ENCODE data around the gene SYCP2L.
"Not testable (repeated sequence)": the region's sequence is repeated elsewhere in the genome, so short reads cannot be mapped to it uniquely, and the experiment has no call there.

Gene SYCP2L

DNA sequence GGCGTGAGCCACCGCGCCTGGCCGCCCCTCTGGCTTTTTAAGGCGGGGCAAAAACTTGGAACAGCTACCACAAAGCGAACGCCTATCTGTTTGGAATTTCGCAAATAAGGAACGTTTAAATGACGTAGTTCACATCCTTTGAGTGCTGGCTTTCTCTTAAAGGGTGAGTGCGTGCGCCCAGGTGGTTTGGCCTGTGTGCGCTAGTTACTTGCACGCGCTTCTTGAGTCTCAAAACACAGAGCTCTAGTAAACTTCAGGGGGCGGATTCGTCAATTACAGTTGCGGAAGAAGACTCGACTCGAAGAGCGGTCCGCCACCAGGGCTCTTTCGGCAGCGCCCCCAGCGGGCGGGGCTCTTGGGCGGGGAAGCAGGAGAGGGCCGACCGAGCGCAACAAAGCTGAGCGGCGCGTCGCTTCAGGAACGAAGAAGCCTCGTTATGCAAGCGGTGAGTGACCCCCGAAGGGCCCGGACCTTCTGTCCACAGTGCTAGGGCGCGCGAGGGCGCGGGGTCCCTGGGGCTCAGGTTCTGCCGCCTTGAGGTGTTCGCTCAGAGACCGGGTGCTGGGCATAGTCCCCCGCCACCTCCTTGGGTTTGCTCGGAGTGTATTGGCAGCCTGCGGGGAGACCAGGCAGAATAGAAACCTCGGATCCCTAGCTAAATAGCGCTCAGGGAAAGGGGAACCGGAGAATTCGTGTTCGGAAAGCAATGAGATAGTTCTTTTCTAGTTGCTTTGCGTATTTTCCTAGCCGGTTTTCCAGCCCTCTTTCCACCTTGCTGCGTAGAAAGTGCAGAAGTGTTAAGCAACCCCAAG is at the start of gene SYCP2L:
SYCP2L (plus strand) TSS at position 362 of the 812 bp plus-strand sequence; CDS start at position 437, 75 bp downstream.
- DNase-seq (ENCODE audit: low read depth, low spot score) = no peak

DNA sequence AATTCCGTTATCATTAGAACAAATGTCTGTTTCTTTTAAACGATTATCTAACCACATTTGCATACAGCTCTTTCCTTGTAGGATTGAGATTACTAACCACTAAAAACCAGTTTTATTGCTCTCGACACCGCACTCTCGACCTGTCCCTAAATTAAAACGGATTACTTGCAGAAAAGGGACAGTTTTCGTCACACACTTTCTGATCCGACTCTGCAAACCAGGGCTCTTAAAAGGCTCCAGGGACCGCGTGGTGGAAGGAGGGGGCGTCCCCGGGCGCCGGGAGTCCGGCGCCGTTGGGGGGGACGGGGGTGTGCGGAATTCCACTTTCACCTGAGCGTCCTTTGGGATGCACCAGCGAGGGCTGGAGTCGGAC is 49.2 kb upstream of the SYCP2L start:
- DNase-seq (ENCODE audit: low read depth, low spot score) = no peak

DNA sequence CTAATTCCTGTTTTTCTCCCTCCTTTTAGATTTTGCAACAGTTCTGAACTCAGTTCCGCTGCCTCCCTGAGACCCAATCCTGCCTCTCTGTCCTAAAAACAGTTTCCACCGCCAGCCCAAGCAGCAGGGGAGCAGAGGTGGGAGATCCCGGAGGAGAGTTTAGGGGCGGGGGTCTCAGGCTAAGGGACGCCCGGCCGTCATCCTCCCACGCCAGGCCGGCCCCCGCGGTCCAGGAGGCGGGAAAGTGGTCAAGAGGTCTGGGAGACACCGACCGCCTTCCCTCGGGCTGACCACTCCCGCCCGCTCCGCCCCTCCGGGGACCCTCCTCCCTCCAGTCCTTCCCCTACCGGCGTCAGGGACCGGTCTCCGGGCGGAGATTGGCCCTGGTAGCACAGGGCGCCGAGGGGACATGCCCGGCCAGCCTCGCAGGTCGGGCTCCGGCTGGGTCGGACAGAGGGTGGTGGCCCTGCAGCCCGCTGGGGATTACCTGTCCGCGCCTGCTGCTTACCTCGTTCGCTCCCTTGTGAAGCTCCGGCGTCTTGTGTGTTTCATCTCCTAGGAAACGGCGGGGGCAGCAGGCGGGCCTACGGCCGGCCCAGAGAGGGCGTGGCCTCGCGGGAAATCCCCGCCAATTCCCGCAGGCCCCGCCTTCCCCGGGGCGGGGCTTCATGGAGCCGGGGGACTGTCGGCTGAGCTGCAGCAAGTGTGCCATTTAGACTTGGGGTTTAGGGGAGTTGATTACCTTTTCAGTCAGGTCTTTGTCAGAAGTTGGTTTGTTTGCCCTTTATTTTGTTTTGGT is 48.7 kb upstream of the SYCP2L start, which contains the start of gene MAK:
MAK (minus strand) TSS at position 545 of the 799 bp plus-strand sequence. CDS start 7,891 bp downstream, outside the sequence.
- DNase-seq (ENCODE audit: low read depth, low spot score) = peak; percentile 74

DNA sequence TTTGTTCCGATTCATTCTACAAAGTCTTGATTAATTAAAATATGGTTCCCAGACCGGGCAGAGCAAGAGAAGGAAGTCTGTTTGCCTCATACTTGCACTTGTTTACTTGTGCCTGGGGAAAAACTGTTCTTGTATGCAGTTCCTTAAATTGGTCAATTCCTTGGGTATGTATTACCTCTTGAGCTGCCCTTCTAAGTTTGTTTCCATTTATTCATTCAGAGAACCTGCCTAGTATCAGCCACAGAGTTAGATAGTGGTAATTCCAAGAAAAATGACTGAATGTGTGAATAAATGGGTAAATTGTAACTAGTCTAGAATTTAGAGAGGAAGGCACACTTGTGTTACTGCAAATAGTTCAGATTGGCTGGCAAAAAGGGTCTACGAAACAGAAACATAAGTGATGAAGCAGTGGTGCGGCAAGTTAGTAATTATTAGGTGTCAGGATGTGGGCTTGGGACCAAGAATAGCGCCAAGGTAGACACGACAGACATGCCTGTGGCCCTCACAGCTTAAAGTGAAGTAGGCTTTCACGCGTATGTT is 48.0 kb upstream of the SYCP2L start:
- no peak for DNase-seq (ENCODE audit: low read depth, low spot score)

DNA sequence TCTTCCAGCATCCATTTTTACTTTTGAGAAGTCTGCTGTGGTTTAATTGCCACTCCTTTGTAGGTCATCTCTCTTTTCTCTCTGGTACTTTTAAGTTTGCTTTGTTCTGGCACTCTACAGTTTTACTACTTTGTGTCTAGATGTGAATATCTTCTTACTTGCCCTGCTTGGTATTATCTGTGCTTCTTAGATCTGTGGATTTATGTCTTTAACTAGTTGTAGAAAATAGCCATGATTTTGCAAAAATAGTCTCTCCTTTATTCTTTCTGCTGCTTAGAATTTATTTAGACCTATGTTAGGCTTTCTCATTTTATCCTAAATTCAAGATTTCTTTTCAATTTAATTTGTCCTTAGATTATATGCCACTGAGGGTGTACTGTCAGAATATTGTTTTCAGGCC is 43.3 kb upstream of the SYCP2L start:
- DNase-seq (ENCODE audit: low read depth, low spot score) = no peak

DNA sequence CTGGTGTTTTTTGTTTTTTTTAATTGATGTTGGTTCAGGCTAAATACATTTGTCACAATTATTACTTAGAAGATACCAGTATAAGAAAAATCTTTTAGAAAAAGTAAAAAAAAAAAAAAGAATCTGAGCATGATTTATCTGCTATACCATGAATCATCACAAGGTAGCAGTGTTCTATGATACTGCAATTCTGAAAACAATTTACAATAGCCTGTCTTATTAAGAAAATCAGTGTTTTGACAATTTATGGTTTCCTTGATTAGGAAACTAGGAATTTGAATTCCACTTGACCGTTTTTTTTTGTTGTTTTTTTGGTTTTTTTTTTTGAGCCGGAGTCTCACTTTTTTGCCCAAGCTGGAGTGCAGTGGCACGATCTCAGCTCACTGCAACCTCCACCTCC is 39.2 kb upstream of the SYCP2L start:
- no peak for DNase-seq (ENCODE audit: low read depth, low spot score)

DNA sequence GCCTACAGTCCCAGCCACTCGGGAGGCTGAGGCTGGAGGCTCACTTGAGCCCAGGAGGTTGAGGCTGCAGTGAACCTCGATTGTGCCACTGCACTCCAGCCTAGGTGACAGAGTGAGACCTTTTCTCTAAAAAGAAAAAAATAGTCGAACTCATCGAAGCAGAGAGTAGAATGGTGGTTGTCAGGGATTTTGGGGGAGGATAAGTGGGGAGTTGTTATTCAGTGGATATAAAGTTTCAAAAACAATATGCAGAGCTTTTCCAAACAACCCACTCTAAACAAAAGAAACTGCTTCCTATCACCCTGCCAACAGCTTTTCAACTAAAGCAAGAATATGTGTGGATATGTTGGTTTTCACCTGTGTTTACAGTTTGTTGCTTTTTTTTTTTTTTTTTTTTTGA is 37.0 kb upstream of the SYCP2L start:
- DNase-seq (ENCODE audit: low read depth, low spot score) = no peak

DNA sequence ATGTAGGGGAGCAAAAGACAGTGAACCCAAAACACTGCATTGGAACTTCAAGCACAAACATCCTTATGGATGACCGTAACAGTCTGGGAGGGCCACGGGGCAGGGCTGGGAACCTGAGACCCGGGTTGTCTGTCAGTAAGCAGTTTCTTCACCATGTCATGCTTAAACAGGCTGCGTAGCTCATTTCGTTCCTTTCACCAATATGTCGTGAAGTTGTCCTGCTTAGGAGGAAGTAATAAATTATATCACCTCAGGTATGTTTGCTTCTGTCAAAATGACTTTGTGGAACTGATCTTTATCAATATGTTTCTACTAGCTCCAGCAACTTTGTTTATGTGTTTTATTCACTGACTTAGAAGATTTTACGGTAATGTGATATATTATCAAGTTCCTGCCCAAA is 36.1 kb upstream of the SYCP2L start:
- DNase-seq (ENCODE audit: low read depth, low spot score) = no peak

DNA sequence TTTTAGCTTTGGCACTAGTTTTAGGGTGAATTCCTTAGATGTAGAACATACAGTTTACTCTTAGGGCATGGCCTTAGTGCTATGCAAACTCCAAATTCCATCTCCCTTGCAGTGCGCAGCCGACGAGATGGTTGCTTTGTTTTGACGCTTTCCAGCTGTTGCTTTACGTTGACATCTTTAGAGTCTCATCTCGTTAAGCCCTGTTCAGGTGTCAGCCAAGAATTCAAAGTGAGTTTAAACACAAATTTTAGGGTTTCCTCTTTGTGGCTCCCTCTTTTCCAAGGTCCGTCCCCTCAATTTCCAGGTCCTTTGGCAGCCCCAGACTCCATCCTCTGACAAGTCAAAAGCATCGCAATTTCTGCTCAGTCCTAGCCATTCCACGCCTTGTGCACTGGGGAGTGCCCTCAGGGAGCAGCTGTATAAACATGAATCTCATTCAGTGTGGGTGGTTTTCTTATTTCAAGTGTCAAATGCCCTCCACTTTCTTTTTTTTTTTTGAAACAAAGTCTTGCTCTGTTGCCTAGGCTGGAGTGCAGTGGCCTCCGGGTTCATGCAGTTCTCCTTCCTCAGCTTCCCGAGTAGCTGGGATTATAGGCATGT is 34.4 kb upstream of the SYCP2L start:
- DNase-seq (ENCODE audit: low read depth, low spot score) = no peak

DNA sequence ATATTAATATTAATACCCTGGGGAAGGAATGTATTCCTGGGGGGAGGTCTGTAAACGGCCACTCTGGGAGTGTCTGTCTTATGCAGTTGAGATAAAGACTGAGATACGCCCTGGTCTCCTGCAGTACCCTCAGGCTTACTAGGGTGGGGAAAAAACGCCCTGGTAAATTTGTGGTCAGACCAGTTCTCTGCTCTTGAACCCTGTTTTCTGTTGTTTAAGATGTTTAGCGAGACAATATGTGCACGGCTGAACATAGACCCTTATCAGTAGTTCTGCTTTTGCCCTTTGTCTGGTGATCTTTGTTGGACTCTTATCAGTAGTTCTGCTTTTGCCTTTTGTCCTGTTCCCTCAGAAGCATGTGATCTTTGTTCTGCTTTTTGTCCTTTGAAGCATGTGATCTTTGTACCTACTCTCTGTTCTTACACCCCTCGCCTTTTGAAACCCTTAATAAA is 33.0 kb upstream of the SYCP2L start:
- not testable (repeated sequence) for DNase-seq (ENCODE audit: low read depth, low spot score)

DNA sequence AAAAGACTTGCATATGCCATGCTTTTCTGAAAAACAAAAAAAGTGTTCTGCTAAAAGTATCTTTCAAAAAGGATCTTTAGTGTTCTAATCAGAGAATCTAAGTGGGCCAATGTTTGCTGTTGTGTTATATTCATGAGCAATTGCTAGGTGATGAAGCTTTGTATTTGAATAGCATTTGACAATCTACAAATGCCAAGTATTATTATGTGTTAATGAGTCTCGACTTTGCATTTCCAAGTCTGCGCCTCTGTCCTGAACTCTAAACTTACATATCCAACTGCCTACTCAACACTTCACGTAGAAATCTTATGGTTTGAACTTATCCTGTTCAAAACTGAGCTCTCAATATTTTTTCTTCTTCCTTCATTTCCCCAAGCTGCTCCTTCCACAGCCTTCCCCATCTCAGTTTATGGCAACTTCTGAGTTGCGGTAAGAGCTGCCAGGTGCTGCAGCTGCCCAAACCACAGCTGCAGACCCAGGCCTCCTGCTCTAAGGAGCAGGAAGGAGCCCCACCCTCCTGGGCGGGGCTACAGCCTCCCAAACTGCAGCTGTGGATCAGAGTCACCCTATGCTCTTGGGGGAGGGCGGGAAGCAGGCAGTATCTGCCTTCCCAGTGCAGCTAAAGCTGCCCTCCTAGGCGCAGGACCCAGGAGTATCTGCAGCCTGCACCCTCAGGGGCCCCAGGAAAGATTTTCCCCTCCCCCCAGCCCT is 31.8 kb upstream of the SYCP2L start:
- no peak for DNase-seq (ENCODE audit: low read depth, low spot score)

DNA sequence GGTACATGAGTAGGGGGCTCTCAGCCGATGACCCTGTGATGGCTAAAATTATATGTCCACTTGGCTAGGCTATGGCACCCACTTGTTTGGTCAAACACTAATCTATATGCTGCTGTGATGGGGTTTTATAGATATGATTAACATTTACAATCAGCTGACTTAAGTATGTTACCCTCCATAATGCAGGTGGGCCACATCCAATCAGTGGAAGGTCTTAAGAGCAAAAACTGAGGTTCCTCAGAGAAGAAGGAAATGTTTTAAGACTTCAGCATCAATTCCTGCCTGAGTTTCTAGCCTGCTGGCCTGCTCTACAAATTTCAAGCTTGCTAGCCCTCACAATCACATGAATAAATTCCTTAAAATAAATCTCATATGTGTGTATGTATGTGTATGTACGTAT is 29.6 kb upstream of the SYCP2L start:
- DNase-seq (ENCODE audit: low read depth, low spot score) = no peak

DNA sequence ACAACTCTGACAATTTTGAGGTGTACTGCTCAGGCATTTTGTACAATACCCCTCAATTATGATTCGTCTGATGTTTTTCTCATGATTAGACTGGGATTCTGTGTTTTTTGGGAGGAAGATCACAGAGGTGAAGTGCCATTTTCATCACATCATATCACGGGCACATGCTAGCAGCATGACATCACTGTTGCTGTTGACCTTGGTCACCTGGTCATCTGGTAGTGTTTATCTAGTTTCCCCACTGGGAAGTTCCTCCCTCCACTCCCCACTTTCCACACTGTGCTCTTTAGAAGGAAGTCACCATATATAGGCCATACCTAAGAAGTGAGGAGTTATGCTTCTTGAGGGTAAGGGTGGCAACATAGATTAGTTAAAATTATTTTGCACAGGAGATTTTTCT is 25.8 kb upstream of the SYCP2L start:
- no peak for DNase-seq (ENCODE audit: low read depth, low spot score)

DNA sequence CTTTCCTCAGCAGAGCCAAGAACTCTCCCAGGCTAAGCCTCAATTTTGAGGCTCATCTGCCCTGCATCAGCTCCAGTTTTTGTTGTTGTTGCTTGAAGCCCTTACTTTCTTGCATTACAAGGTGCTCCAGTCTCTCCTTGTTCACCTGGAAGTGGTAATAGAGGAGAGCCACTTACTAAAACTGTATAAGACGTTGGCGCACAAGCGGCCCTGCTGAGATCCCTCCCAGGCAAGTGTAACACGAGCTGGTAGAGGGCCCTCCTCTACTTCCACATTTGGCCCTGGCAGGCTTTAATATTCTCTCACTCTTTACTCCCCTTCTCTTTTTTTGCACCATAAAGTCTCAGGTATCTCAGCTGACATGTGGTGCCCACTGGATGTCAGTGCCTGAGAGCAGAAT is 24.5 kb upstream of the SYCP2L start:
- no peak for DNase-seq (ENCODE audit: low read depth, low spot score)

DNA sequence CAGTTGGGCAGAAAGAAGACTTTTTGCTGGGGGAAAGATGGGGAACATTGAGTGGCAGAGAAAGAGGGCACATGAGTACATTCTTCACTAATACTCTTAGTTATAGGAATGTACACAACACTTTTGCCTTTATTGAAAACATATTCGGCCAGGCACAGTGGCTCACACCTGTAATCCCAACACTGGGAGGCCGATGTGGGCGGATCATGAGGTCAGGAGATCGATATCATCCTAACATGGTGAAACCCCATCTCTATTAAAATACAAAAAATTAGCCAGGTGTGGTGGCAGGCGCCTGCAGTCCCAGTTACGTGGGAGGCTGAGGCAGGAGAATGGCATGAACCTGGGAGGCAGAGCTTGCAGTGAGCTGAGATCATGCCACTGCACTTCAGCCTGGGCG is 23.8 kb upstream of the SYCP2L start:
- DNase-seq (ENCODE audit: low read depth, low spot score) = not testable (repeated sequence)

DNA sequence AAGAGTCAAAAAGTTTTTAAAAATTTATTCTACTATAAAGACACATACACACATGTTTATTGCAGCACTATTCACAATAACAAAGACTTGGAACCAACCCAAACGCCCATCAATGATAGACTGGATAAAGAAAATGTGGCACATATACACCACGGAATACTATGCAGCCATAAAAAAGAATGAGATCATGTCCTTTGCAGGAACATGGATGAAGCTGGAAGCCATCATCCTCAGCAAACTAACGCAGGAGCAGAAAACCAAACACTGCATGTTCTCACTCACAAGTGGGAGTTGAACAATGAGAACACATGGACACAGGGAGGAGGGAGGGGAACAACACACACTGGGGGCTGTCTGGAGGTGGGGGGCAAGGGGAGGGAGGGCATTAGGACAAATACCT is 20.1 kb upstream of the SYCP2L start:
- DNase-seq (ENCODE audit: low read depth, low spot score) = not testable (repeated sequence)

DNA sequence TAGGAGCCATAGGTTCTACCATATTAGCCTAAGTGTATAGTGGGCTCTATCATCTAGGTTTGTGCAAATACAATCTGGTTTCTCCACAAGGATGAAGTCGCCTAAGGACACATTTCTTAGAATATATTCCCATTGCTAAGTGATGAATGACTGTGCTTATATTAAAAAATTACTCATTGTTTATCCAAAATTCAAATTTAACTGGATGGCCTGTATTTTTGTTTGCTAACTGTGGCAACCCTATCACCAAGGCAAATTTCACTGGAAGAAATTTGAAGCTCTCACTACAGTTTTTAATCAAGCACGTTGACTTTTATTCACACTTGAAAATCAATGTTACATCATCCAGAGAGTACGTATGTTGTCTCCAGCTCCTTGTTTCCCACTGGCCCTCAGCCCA is 18.9 kb upstream of the SYCP2L start:
- no peak for DNase-seq (ENCODE audit: low read depth, low spot score)

DNA sequence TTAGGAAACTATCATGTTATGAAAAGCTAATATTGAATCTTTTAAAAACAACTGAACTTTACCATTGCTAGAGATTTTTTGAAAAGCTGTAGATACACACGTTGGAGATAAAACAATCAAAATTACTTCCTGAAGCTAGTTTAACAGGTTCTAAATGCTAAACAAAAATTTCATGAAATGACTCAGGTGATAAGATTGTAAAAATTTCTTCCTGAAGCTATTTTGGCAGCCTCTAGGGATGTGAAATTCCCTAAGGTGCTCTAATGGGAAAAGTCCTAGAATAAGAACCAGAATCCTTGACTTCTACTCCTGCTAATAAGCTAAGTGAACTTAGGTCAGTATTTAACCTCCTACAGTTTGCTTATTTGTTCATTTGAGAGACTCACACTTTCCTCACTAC is 13.5 kb upstream of the SYCP2L start:
- no peak for DNase-seq (ENCODE audit: low read depth, low spot score)

DNA sequence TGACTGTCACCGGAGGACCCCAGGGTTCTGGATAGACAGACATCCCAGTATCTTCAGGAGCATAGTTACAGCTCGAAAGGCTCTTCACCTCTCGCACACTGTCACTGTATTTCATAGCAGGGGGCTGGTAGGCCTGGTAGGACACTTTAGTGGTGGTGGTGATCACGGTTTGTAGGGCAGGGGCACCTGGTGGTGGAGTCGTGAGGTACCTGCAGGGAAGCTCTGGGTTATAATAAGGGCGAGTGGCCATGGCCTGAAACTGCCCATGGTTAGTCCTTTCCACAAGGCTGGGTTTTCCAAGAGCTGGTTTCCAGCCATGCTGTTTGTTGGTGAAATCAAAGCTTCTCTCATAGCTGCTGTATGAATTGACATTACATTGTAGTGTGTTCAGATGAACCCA is 12.6 kb upstream of the SYCP2L start:
- no peak for DNase-seq (ENCODE audit: low read depth, low spot score)

DNA sequence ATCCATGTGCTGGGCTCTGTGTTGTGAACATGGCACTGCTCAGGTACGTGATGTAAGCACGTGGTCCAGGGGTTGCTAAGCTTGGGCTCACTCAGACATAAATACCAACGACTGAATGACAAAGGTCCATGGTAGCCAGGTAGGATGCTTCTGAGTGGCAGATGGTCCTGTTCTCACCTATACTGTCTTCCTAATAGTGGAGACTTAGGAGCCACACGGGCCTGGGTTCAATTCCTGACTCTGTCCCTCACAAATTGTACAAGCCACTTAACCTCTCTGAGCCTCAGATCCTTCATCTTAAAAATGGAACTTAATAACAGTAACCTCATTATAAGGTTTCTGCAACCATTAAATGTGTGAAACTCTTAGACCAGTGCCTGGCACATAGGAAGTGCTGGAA is 11.8 kb upstream of the SYCP2L start:
- no peak for DNase-seq (ENCODE audit: low read depth, low spot score)

DNA sequence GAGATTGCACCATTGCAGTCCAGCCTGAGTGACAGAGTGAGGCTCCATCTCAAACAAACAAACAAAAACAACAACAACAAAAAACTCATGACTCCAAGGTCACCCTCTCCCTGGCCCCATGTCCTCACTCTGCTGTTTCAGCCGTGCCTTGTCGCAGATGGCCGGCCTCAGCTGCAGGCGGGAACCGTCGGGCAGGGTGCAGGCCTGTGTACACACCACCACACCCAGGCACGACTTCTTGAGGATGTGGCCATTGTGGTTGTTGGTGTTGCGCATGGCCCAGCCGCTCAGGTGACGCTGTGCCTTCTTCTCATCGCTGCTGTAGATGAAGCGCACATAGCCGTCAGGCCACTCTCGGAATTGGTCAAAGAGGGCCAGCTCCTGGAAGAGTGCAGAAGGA is 9.8 kb upstream of the SYCP2L start:
- DNase-seq (ENCODE audit: low read depth, low spot score) = no peak

DNA sequence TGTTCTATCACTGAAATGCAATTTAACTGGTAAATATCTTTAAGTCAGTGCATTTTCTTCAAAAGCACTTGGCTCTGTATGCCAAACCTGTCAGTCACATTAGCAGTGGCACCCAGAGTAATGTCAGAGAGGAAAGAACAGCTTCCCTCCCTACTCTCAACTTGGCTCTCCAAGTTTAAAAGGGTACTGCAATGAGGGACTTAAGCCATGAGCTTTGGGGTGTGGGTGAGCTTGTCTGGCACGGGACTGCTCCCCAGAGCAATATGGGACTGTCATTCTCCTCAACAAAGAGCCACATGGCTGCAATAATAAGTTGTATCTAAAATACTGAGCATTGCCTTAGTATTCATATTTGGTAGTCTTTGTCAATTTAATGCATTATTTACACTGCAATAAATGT is 9.0 kb upstream of the SYCP2L start:
- DNase-seq (ENCODE audit: low read depth, low spot score) = no peak

Measured in activated CD4-positive, CD25-positive, alpha-beta regulatory T cell treated with anti-CD3 and anti-CD28 coated beads, Interleukin-2, amount 50 U/mL, for 16 hours (primary cell).